LNCAP (cell line): ENCODE data around the gene RNLS.

Source experiments
- CTCF ChIP-seq: fragments of 450-650 bp; IDR thresholded peaks from 2 replicates; pipeline ENCODE4 v1.5.1; 2017; ENCODE audit warnings: mild to moderate bottlenecking

The RNLS gene

GRCh38 chr10:88409236-88409635 is 173.9 kb downstream of the RNLS start:
- TF ChIP-seq CTCF, result no peak

- no peak for TF ChIP-seq CTCF
Observed at GRCh38 chr10:88408096-88408495, 175.0 kb downstream of the RNLS start.

- TF ChIP-seq CTCF, result no peak
Observed at GRCh38 chr10:88404133-88404532, 179.0 kb downstream of the RNLS start.

- TF ChIP-seq CTCF, result peak; percentile 32; the same call in 1 of the 2 replicates
Observed at GRCh38 chr10:88401671-88402347, 181.3 kb downstream of the RNLS start.

DNA sequence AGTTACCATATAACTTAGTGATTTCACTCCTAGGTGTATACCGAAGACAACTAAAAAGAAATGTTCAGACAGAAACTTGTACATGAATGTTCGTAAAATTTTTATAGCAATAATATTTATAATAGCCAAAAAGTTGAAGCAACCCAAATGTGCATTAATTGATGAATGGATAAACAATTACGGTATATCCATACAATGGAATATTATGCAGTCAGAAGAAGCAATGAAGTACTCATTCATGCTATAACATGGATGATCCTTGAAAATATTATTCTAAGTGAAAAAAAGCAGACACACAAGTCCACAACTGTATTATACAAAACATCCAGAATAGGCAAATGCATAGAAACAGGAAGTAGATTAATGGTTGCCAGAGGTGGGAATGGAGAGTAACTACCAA is 183.9 kb downstream of the RNLS start:
- no peak for TF ChIP-seq CTCF

GRCh38 chr10:88395677-88396076 is 187.4 kb downstream of the RNLS start:
- no peak for TF ChIP-seq CTCF

DNA sequence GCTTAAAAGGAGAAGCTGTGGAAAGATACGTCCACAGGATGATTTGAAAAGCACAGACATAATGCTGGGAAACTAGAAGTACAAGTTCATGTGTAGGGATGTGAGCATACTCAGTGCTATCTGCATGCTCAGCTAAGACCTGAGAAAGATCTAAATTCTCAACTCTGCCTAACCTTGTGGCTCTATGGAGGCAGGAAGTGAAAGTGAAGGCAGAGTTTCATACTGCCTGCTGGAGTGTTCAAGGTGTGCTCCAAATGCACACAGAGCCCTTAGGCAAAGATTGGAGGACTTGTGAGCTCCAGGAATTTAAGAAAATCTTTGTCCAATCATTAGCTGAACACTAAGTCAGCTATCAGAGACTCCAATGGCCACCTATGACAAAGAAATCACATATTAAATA is 190.9 kb downstream of the RNLS start:
- no peak for TF ChIP-seq CTCF

DNA sequence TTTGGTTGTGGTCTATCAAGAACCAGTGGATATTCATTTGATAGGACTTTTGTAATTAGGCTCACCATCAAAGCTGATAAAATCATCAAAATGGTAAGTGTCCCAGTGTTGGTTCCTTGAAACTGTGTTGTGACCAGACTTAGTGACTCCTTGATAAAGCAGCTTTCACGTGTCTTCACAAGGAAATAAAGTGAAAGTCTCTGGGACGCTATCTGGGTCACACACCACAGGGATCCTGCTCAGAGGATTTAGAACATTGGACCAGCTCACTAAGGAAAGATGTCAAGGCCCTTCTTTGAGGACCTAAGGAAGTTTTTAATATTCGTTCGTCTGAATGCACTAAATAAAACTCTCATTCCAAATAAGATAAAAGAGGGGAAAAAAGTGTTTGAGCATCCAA is 193.1 kb downstream of the RNLS start:
- TF ChIP-seq CTCF, result no peak
